Stimulated activated naive CD4-positive, alpha-beta T cell treated with Interleukin-2 at 50 U/mL for 16 hours (primary cell): Measurements from ENCODE around the gene GPC6.

Experiments used
- DNase-seq: peaks from one replicate; lab custom pipeline; 2025; lab: John Stamatoyannopoulos, UW

Gene GPC6

GRCh38 chr13:94119360-94119936 lies 892.8 kb downstream of the GPC6 start:
- DNase-seq = no peak

DNA sequence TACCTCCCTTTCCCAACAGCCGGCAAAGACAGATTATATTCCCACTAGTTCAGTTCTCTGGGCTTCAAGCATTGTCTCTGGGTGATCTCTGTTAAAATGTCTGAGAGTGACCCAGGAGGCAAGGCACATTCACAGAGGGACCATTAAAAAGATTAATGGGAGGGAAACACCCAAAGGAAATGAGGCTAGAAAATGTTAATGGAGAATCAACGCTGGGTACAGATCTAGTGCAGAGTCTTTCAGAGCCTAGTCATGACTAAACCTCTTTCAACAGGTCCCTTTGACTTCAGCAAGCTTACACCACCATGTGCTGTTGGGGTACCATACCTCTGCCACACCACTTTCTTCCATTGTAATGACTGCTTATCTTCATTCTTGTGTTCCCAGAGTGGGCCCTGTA lies 894.3 kb downstream of the GPC6 start:
- no peak for DNase-seq

- DNase-seq = no peak
These were observed 895.1 kb downstream of the GPC6 start for GRCh38 chr13:94121686-94122085.

- no peak for DNase-seq
These were observed 895.8 kb downstream of the GPC6 start for GRCh38 chr13:94122300-94122915.

DNA sequence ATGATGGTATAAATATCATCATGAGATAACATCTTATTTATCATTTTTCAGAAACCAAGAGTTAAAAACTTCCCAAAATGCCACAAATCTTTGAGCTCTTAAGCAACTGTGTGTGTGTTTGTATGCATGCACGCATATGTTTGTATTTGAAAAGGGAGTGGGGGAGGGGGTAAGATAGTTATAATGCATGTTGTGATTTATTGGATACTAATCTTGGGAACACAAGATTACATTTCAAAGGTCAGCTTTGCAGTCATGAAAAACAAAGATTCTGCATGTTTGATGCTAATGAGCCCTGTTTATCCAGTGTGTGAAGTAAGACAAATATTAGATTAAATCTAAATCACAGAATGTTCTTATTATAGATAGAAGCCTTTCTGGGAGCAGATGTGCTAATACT lies 897.0 kb downstream of the GPC6 start:
- no peak for DNase-seq

DNA sequence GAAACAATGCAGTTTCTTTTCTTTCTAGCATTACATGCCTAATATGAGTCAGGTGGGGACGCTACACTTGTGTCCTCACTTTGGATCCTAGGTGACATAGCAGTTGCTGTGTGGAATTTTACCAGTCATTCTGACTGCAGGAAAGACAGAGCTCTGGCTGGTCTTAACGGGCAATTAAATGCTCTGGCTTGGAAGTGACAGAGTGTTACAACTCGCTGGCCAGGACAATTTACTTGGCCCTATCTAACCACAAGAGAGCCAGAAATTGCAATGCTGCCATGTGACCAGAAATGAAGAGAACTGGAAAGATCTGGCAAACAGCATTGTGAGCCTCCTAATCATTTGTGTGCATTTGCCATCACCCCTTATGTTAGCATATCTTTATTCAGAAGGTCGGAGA lies 901.8 kb downstream of the GPC6 start:
- DNase-seq = no peak

- DNase-seq = no peak
These were observed 902.9 kb downstream of the GPC6 start for GRCh38 chr13:94129490-94129894.

GRCh38 chr13:94138831-94139230 lies 912.2 kb downstream of the GPC6 start:
- DNase-seq = no peak

DNA sequence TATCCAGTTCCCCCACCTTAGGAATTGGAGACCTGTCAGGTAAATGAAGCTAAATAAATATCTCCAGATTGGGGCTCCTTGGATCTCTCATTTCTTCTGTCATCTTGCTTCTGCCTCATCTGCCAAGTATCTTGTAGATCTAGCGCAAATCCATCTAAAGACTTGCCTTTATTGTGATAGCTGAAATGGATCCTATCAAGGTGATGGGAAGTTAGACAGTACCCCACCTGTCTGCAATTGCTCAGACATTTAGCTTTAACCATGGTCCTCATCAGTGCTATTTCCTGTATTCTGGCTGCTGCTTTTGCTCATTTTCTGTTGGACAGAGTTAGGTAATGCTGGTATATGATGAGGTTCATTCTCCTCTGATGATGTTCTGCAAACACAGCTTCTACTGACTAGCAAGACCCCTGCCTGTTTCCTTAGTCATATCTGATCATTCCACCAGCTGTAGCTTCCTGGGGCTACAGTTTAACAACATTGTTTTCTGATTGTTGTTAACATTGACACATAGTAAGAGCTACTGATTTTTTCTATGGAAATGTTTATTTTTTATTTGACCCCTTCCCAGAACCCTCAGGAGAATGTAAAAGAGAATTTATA lies 912.9 kb downstream of the GPC6 start:
- no peak for DNase-seq

DNA sequence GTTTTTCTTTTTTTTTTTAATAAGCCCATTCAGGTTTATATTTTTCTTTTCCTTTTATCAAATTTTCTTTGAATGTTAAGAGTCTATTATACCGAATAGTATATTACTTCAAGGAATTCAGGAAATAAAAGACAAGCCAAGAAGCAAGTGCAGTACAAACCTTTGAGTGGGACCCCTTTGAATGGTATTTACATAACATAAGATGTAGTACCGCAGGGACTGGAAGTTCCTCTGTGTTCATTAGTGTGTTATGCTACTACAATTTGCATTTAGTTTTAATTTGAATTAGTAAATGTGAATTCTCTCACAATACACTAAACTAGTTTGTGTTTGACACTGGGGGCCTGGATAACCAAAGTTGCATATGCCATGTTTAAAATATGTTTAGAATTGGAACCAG lies 913.4 kb downstream of the GPC6 start:
- no peak for DNase-seq

DNA sequence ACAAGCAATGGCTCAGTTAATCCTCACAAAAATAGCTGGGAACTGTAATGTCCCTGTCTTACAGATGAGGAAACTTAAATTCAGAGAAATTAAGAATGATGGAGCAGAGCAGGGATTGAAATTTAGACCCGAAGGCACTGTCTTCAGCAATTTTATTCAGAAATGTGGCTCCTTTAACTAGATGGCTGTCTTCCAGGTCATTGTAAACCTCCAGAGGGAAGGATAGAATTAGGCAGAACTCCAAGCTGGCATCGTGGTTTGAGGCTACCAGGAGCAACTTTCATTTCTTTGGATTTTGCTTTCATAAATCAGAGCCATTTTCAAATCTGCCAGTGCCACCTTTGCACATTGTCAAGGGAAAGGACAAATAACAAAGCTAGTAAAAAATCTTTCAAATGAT lies 913.9 kb downstream of the GPC6 start:
- no peak for DNase-seq

DNA sequence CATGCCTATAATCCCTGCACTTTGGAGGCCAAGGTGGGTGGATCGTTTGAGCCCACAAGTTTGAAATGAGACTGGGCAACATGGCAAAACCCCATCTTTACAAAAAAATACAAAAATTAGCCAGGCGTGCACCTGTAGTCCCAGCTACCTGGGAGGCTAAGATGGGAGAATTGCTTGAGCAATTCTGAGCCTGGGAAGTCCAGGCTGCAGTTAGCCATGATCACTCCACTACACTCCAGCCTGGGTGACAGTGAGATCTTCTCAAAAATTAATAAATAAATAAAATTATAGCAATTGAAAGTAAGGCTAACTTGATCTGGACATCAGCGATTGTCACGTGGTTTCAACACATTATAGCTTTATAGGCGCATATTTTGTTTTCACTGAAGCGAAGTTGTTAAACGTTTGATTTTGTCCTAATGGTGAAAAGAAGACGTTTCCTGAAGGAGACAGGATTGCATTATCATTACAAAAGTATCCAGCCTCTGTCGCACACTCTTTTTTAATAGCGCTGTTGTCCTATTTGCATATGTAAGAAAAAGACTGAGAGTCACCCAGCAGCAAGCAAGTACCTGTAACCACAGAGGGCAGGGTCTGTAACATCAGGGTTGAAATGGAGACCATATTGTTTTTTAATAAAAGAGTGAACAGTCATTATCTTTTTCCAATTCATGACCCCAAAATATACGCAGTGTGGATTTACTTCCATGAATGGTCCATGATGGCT lies 917.2 kb downstream of the GPC6 start:
- no peak for DNase-seq

DNA sequence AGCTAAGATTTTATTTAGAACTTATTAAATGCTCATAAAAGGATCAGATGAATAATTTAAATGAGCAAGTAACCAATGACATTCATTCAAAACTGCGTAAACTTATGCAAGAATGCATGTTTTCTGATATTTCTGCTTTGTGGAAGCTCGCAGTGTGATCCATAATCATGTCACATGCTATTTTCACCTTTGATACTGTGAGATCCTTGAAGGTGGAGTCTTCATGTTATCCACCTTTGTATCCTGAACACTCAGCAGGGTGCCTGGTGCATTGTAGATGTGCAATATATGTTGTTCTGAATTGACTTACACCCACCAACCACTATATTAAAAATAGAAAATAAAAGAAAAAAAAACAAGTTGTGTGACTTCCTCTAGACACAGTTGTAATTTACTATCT lies 919.4 kb downstream of the GPC6 start:
- DNase-seq = no peak

DNA sequence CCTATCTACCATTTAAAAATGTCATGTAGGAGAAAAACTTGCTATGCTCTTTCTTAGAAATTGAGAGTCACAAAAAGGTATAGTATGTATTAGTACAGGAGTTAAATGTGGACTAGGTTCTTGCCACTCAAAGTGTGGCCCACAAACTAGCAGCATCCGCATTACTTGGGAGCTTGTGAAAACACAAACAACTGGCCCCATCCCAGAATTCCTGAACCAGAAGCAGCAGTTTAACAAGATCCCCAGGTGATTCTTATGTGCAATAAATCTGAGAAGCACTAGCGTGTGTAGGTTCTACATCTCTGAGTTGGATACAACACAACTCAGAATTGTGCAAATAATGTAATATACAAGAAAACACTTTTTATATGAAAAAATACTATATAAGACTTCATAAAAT lies 927.0 kb downstream of the GPC6 start:
- no peak for DNase-seq

DNA sequence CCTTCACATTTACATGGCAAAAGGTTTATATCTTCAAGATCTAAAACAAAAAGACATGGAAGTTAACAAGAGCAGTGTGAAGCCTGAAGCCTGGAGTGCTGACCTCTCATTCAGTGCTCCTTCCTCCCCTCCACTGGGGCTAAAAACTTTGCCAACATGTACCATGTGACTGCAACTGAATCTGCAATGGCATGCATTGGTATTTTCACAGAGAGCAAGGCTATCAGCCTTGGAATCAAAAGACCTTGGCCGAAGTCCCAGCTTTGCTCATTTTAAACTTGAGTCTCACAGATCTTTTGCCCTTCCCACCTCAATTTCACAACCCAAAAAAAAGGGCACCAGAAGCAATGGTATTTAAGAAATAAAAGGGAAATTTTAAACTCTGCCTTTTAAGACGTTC lies 927.8 kb downstream of the GPC6 start:
- DNase-seq = no peak

- DNase-seq = no peak
These were observed 931.2 kb downstream of the GPC6 start for GRCh38 chr13:94157705-94158218.

GRCh38 chr13:94160875-94161274 lies 934.3 kb downstream of the GPC6 start:
- DNase-seq = no peak

DNA sequence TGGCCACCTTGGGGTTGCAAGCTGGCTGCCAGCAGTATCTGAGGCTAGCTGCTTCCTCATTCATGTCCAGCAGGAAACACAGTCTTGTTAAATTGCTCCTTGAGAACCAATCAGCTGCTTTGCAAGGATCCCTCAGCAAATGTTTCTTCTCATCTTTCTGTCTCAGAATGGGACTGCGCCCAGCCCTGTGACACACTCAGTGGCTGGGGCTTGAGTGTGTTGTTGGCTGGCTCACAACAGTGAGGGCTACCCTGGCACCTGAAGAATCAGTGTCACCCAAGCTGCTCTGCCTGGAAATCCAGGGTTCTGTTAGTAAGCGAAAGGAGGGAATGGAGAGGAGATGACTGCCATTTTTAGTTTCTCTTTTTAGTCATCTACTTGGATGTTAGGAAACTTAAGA lies 935.7 kb downstream of the GPC6 start:
- no peak for DNase-seq

GRCh38 chr13:94163535-94163934 lies 936.9 kb downstream of the GPC6 start:
- DNase-seq = no peak

GRCh38 chr13:94168783-94169453 lies 942.3 kb downstream of the GPC6 start:
- no peak for DNase-seq

DNA sequence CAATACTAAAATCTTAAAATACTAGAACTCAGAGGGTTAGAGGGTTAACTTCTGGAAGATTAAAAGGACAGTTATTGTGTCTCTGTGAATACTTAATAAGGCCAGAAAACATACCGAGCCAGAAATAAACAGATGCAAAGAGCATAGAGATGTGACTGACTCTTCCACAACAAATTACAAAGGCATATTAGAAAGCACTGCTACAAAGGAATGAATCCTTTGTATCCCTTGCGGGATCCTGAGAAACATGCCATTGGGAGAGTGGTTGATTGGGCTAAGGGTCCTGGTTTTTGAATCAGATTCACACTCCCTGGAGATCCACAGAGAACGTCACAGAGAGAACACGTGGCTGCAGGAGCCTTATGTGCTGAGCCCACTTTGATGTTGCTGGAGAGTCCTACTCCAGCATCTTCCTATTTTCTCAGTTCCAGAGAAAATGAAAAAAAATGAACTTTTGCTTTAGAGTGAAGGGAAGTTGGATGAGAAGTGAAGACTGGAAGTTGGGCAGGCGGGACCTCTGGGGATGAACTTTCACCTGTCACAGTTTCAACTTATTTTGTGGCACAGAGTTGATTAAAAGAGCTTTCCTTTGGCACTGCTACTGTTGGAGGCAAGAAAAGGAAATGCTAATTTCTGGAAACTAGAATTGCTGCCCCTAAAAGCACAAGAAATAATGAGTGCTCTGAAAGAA lies 943.0 kb downstream of the GPC6 start:
- no peak for DNase-seq

DNA sequence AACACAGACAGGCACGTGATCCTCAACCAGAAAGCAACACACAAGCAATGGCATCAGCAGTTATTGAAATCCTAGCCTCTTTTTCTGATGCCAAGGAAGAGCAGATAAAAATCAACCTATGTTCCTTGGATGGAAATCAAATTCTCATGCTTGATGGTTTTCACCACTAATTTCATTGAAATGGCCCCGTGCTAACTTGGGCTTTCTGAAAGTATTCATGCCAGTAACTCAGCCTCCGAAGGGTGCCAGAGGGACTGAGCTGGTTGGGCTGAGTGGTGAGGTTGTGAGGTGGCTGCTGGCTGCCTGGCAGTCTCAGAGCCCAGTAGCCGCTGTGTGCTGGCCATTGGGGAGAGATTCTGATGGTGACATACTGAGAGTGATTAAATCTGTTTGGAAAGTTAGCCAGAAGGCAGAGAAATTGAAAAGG lies 943.6 kb downstream of the GPC6 start:
- no peak for DNase-seq
